Vagina (tissue), 2 donors: Measurements from ENCODE around the gene URB1.

Experiments
- POLR2A ChIP-seq, 2 donors: fragments of 450-650 bp; IDR thresholded peaks; one replicate each; pipeline ENCODE4 v1.6.1; 2017; ENCODE audit warnings: antibody characterized with exemption in 2 of 2, mild to moderate bottlenecking in 2 of 2, moderate library complexity in 2 of 2
- POLR2AphosphoS5 ChIP-seq, 2 donors: sonication (generic); formaldehyde crosslinking; IDR thresholded peaks; one replicate each; pipeline ENCODE4 v1.9.0; 2017; ENCODE audit warnings: antibody characterized with exemption in 2 of 2, mild to moderate bottlenecking in 2 of 2, low read depth in 1 of 2; ENCODE audit not compliant: insufficient read depth in 1 of 2
- TF ChIP-seq, protein P1 (sequence below), 3 experiments: fragments of 450-650 bp in 2 of 3; fragments of 200-600 bp in 1 of 3; sonication (generic) in 1 of 3; IDR thresholded peaks; one replicate each; pipeline ENCODE4 v1.5.1; 2017 to 2019; ENCODE audit warnings: antibody characterized with exemption in 3 of 3, mild to moderate bottlenecking in 2 of 3, moderate library complexity in 2 of 3

DNA sequence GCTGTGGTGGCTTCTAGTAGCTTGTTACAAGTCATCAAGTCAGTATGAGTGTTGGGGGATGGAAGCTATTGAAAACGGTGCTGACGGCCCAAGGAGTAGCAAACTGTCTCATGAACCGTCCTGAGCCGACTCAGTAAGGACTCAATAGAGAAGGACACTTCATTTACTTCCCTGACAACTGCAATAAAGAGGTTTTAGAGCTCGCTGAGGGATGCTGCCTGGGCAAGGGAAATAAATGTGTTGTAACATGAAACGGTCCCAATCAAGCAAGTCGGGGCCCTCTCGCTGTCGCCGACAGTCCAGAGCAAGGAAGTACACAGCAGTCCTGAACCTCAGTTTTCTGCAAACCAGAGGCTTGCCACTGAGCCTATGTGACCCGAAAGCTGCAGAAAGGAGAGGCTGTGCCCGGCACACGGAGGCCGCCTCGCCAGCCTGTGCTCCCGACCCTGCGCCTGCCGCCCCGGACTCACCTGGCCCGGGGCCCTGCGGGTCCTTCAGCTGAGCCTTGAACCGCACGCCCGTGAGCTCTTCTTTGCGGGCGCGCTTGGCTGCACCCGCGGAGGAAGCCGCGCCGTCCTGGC lies 423 bp downstream of the URB1 start:
- TF ChIP-seq POLR2A (IDR thresholded peaks at IDR 0.05) (no peak), POLR2AphosphoS5 (IDR thresholded peaks at IDR 0.05; ENCODE audit: insufficient read depth in 1 of 2, low read depth in 1 of 2) (no peak)
- TF ChIP-seq, protein P1, sequence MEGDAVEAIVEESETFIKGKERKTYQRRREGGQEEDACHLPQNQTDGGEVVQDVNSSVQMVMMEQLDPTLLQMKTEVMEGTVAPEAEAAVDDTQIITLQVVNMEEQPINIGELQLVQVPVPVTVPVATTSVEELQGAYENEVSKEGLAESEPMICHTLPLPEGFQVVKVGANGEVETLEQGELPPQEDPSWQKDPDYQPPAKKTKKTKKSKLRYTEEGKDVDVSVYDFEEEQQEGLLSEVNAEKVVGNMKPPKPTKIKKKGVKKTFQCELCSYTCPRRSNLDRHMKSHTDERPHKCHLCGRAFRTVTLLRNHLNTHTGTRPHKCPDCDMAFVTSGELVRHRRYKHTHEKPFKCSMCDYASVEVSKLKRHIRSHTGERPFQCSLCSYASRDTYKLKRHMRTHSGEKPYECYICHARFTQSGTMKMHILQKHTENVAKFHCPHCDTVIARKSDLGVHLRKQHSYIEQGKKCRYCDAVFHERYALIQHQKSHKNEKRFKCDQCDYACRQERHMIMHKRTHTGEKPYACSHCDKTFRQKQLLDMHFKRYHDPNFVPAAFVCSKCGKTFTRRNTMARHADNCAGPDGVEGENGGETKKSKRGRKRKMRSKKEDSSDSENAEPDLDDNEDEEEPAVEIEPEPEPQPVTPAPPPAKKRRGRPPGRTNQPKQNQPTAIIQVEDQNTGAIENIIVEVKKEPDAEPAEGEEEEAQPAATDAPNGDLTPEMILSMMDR (IDR thresholded peaks at IDR 0.05): no peak
